MG63 (cell line): ENCODE measurements around the gene RBM19. TPM values are rescaled to one million over a fixed set of nuclear protein-coding genes. Genes with fewer than 3 reads are reported as not detected.

ENCODE experiments used
- DNase-seq: peaks from one replicate; pipeline ENCODE4 v3.0.0-alpha.2; 2020
- H3K27me3 ChIP-seq: fragments of 250-450 bp; sonication (Bioruptor Pico); 2 replicates; pipeline ENCODE4 v1.5.1; 2020; ENCODE audit warnings: mild to moderate bottlenecking, moderate library complexity
- H3K36me3 ChIP-seq: fragments of 250-450 bp; sonication (Bioruptor Pico); 2 replicates; pipeline ENCODE4 v1.5.1; 2020; ENCODE audit warnings: mild to moderate bottlenecking, moderate library complexity
- H3K4me3 ChIP-seq: fragments of 250-450 bp; sonication (Bioruptor Pico); 2 replicates; pipeline ENCODE4 v1.5.1; 2020; ENCODE audit warnings: mild to moderate bottlenecking, moderate library complexity
- H3K9me3 ChIP-seq: fragments of 250-450 bp; sonication (Bioruptor Pico); 2 replicates; pipeline ENCODE4 v1.5.1; 2020; ENCODE audit warnings: mild to moderate bottlenecking, moderate library complexity
- total RNA-seq: library from RNA; depleted of rRNA; stranded (reverse); fragments of >200 nt; shearing (Covaris generic); gene quantifications from 2 replicates; pipeline ENCODE4 v1.2.3, GENCODE V29; 2014; ENCODE audit warnings: low replicate concordance

The RBM19 gene
- total RNA-seq, 1 experiment from 2014 or later: 17.8 TPM

DNA sequence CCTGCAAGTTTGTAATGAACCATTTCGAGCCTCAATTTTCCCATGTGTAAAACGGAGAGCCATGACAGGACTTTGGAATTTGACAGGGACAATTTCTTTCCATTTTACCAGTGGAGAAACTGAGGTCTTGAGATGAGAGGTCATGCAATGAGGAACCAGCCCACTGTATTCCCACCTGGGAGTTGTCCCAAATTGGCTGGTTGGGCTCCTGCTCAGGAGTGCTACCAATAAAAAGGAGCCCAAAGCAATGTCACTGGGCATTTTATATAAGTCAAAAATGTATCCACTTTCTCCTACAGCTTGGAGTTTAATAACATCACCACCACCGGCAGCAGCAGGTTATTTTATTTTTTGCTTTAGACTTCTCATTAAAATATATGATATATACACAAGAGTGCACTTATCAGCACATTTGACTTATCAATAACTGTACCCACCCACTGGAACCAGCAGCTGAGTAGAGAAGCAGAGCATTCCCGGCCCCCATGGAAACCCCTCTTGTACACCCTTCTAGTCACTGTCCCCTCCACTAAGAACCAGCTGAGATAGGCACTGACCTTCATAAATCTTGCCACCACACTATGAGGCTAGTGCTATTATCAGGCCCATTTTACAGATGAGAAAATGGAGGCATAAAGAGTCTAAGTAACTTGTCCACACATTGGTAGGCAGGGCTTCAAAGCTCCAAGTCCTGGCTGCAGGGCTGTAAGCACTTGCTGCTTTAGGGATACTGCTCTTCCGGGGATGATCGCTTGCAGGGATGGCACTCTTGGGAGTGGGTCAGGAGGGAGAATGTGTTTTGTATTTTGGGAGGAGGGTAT is 25.3 kb upstream of the RBM19 start:
- Histone ChIP-seq H3K36me3 (no peaks in the 10 kb centered on the region), H3K4me3 (no peak overlapping the region), H3K27me3 (no peaks in the 10 kb centered on the region), H3K9me3 (no peaks in the 10 kb centered on the region)
- DNase-seq: no peak

DNA sequence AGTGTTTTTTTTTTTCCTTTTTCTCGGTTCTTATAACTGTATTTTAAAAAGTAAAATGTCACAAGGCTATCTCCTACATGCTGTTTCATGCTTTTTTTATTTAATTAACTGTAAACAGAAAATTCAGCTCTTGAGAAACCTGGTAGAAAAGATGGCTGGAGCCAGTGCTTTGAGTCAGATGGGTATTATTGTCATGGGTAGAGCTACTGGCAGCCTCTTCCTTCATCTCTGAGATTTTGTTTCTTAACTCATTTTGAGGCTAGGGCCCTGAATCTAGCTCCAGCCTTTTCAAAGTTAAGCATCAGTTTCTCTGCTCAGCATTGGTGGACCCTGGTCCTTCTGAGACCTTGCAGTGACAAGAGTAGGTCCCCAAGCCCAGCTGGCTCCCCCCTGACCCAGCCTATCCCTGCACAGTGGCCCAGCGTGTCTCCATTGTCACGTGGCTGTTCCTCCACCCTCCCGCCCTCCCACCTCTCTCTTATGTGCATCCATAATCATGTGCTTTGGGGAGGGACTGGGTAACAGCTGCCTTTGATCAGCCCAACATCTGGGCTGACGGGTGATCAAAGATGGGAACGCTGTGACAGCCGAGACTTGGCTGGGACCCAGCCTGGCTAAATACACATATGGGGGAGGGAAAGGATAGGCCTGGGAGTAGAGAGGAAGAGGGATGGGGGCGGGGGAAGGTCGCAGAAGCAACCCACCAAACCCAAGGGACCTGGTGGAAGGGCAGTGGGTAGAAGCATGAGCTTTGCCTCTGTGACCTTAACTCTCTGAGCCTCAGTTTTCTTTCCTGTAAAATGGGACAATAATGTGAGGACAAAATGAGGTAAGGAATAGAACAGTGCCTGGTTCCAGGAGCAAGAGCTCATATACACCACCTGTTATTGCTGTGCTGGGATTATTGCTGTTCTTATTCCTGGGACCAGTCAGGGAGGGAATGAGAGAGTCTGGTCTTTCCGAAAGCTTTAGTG is 24.4 kb upstream of the RBM19 start:
- DNase-seq: no peak
- Histone ChIP-seq H3K4me3 (no peak overlapping the region), H3K36me3 (no peaks in the 10 kb centered on the region), H3K9me3 (no peaks in the 10 kb centered on the region), H3K27me3 (no peaks in the 10 kb centered on the region)

GRCh38 chr12:113988976-113989375 is 22.9 kb upstream of the RBM19 start:
- no peak for DNase-seq
- no peak overlapping the region for H3K4me3 ChIP-seq
- no peaks in the 10 kb centered on the region for H3K27me3 ChIP-seq
- H3K9me3 ChIP-seq: no peaks in the 10 kb centered on the region
- no peaks in the 10 kb centered on the region for H3K36me3 ChIP-seq

DNA sequence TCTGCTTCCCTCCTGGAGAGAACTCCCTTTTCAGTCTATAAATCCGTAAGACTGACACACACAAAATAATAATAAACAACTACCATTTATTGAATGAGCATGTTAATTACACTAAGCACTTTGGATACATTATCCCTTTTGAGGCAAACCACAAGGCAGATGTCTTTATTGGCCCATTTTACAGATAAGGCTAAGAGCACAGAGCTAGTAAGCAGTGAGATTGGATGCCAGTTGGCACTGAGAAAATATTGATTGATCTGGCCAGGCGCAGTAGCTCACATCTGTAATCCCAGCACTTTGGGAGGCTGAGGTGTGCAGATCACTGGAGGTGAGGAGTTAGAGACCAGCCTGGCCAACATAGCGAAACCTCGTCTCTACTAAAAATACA is 21.9 kb upstream of the RBM19 start:
- no peak for DNase-seq
- no peak overlapping the region for H3K4me3 ChIP-seq
- no peaks in the 10 kb centered on the region for H3K27me3 ChIP-seq
- H3K36me3 ChIP-seq: no peaks in the 10 kb centered on the region
- H3K9me3 ChIP-seq: no peaks in the 10 kb centered on the region

DNA sequence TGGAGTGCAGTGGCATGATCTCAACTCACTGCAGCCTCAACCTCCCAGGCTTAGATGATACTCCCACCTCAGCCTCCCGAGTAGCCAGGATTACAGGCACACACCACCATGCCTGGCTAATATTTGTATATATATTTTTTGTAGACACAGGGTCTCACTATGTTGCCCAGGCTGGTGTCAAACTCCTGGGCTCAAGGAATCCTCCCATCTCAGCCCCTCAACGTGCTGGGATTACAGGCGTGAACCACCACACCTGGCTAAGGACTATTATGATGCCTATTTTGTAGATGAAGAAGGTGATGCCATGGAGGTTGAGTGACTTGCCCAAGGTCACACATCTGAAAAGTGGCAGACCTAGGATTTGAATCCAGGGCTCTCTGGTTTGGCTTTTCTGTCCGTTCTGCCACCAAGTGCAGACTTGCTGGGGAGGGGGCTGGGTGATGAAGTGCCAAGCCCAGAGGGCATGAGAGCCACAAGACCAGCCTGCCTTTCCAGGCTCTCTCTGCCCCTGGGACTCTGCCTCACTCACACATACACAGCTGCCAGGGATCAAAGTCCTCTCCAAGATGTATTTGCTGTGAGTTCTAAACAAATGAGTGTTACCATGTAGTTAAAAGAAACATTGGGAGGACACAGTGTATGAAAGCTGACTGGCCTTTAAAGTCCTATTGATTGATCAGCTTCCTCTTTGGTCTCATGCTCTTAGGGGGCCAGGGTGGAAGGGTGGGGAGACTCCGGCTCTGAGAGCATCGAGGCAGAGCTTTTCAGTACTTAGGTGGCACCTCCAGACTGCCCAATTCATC is 21.3 kb upstream of the RBM19 start:
- H3K36me3 ChIP-seq: no peaks in the 10 kb centered on the region
- no peaks in the 10 kb centered on the region for H3K9me3 ChIP-seq
- no peak for DNase-seq
- H3K4me3 ChIP-seq: no peak overlapping the region
- no peaks in the 10 kb centered on the region for H3K27me3 ChIP-seq

DNA sequence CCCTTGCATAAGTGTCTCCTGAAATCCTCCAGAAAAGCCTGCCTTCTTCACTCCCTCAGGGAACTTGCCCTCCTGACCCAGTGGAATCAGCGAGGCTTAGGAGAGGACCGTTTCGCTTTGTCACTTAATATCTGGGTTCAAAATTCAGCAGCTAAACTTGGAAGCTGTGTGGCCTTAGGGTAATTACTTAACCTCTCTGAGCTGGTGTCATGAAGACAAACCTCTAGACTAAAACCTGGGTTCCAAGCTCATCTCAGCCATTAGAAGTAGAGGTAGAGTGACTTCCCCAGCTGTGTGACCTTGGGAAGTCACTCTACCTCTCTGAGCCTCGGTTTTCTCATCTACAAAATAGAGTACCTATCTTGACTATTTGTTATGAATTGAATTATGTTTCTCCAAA is 18.3 kb upstream of the RBM19 start:
- Histone ChIP-seq H3K27me3 (no peaks in the 10 kb centered on the region), H3K9me3 (no peaks in the 10 kb centered on the region), H3K36me3 (no peaks in the 10 kb centered on the region), H3K4me3 (no peak overlapping the region)
- DNase-seq: no peak

- Histone ChIP-seq H3K27me3 (no peaks in the 10 kb centered on the region), H3K4me3 (no peak overlapping the region), H3K9me3 (no peaks in the 10 kb centered on the region), H3K36me3 (no peaks in the 10 kb centered on the region)
- no peak for DNase-seq
Observed at GRCh38 chr12:113983777-113984448, 17.8 kb upstream of the RBM19 start.

DNA sequence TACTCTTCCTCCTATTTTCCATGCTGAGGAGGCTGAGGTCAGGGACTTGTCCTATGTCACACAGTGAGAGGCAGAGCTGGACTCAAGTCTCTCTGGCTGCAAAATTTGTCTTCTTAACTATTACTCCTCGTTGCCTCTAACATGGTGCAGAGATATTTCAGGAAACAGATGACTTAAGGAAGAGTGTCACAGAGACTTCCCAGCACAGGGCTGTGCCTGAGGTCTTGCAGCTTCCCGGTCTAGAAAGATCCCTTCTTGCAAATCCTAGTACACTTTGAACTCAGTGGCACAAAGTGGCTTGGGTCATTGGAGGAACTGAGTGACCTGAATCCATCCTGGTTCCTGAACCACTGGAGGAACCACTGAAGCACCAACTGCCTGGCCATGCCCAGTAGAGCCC is 17.1 kb upstream of the RBM19 start:
- Histone ChIP-seq H3K36me3 (no peaks in the 10 kb centered on the region), H3K27me3 (no peaks in the 10 kb centered on the region; the same call in 1 of the 2 replicates), H3K9me3 (no peaks in the 10 kb centered on the region), H3K4me3 (no peak overlapping the region)
- no peak for DNase-seq

GRCh38 chr12:113981876-113982275 is 15.8 kb upstream of the RBM19 start:
- Histone ChIP-seq H3K9me3 (no peaks in the 10 kb centered on the region), H3K36me3 (no peaks in the 10 kb centered on the region), H3K4me3 (no peak overlapping the region), H3K27me3 (no peaks in the 10 kb centered on the region; the same call in 1 of the 2 replicates)
- no peak for DNase-seq

- no peaks in the 10 kb centered on the region for H3K9me3 ChIP-seq
- H3K4me3 ChIP-seq: no peak overlapping the region
- no peaks in the 10 kb centered on the region for H3K36me3 ChIP-seq
- H3K27me3 ChIP-seq: peaks cover under 1% of the 10 kb centered on the region; the same call in 1 of the 2 replicates
- peak; percentile 10 for DNase-seq
Observed at GRCh38 chr12:113980537-113981337, 14.6 kb upstream of the RBM19 start.

GRCh38 chr12:113980054-113980453 is 13.9 kb upstream of the RBM19 start:
- Histone ChIP-seq H3K4me3 (no peak overlapping the region), H3K9me3 (no peaks in the 10 kb centered on the region), H3K27me3 (peaks cover 5% of the 10 kb centered on the region; the same call in 1 of the 2 replicates), H3K36me3 (no peaks in the 10 kb centered on the region)
- DNase-seq: no peak

DNA sequence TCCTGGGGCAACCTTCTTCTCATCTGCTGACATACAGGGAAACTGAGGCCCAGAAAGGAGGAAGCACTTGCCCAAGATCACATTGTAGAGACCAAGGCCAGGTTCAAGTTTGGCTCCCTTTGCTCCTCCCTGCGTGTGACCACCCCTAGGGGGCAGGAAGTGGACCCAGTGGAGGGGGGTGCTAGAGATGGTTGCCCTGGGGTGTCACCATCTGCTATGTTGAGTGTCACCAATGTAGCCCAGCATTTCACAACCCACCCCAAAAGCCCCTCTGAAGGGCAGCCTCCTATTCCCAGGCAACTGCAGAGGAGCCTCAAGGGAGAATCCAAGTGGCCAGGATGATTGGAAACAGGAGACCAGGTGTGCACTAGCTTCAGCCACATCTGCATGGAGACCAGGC is 12.0 kb upstream of the RBM19 start:
- DNase-seq: no peak
- Histone ChIP-seq H3K27me3 (peaks cover 10% of the 10 kb centered on the region; the same call in 1 of the 2 replicates), H3K36me3 (no peaks in the 10 kb centered on the region)

GRCh38 chr12:113974006-113974405 is 7.9 kb upstream of the RBM19 start:
- Histone ChIP-seq H3K36me3 (no peaks in the 10 kb centered on the region), H3K9me3 (no peaks in the 10 kb centered on the region), H3K27me3 (peaks cover 12% of the 10 kb centered on the region; the same call in 1 of the 2 replicates), H3K4me3 (no peak overlapping the region)
- no peak for DNase-seq

More for the DNA sequence above, 12.0 kb upstream of the RBM19 start:
- no peak overlapping the region for H3K4me3 ChIP-seq
- H3K9me3 ChIP-seq: no peaks in the 10 kb centered on the region

- Histone ChIP-seq H3K4me3 (no peak overlapping the region), H3K27me3 (peaks cover 12% of the 10 kb centered on the region; the same call in 1 of the 2 replicates), H3K36me3 (no peaks in the 10 kb centered on the region), H3K9me3 (no peaks in the 10 kb centered on the region)
- no peak for DNase-seq
Observed at GRCh38 chr12:113973109-113973904, 7.2 kb upstream of the RBM19 start.

GRCh38 chr12:113971392-113971791 is 5.3 kb upstream of the RBM19 start:
- Histone ChIP-seq H3K36me3 (no peaks in the 10 kb centered on the region), H3K27me3 (peaks cover 12% of the 10 kb centered on the region; the same call in 1 of the 2 replicates), H3K9me3 (no peaks in the 10 kb centered on the region), H3K4me3 (no peak overlapping the region)
- no peak for DNase-seq
